GM19240 (cell line): ENCODE measurements around the gene SLC22A15.
"Not testable (repeated sequence)": the region's sequence is repeated elsewhere in the genome, so short reads cannot be mapped to it uniquely, and the experiment has no call there.

Experiments
- DNase-seq: peaks from one replicate; pipeline ENCODE4 v3.0.0; 2011; ENCODE audit warnings: low spot score; ENCODE audit not compliant: insufficient read length

SLC22A15 gene

GRCh38 chr1:115976062-115976920, at the start of gene SLC22A15:
Gene SLC22A15, plus strand, starts transcription at chr1:115976513. Its CDS starts 115 bp downstream, at chr1:115976628.
- DNase-seq: peak; percentile 28

- no peak for DNase-seq
Measured at GRCh38 chr1:115927971-115928370, 48.3 kb upstream of the SLC22A15 start.

GRCh38 chr1:115929881-115930280, 46.4 kb upstream of the SLC22A15 start:
- DNase-seq: no peak

GRCh38 chr1:115933625-115934024, 42.7 kb upstream of the SLC22A15 start:
- no peak for DNase-seq

- DNase-seq: no peak
Measured at GRCh38 chr1:115939455-115939854, 36.9 kb upstream of the SLC22A15 start.

GRCh38 chr1:115946116-115946515, 30.2 kb upstream of the SLC22A15 start:
- no peak for DNase-seq

GRCh38 chr1:115949156-115949555, 27.2 kb upstream of the SLC22A15 start:
- DNase-seq: no peak

- no peak for DNase-seq
Measured at GRCh38 chr1:115951560-115951959, 24.8 kb upstream of the SLC22A15 start.

GRCh38 chr1:115952547-115952946, 23.8 kb upstream of the SLC22A15 start:
- DNase-seq: no peak

GRCh38 chr1:115953180-115953579, 23.1 kb upstream of the SLC22A15 start:
- no peak for DNase-seq

GRCh38 chr1:115954684-115955083, 21.6 kb upstream of the SLC22A15 start:
- no peak for DNase-seq

GRCh38 chr1:115955228-115955627, 21.1 kb upstream of the SLC22A15 start:
- DNase-seq: no peak

- DNase-seq: no peak
Measured at GRCh38 chr1:115958866-115959265, 17.4 kb upstream of the SLC22A15 start.

GRCh38 chr1:115969509-115969908, 6.8 kb upstream of the SLC22A15 start:
- no peak for DNase-seq

GRCh38 chr1:115971778-115972177, 4.5 kb upstream of the SLC22A15 start:
- not testable (repeated sequence) for DNase-seq

GRCh38 chr1:115973154-115973553, 3.2 kb upstream of the SLC22A15 start:
- DNase-seq: no peak

GRCh38 chr1:115975569-115976061, 698 bp upstream of the SLC22A15 start:
- DNase-seq: no peak

- no peak for DNase-seq
Measured at GRCh38 chr1:115976921-115977498, 697 bp downstream of the SLC22A15 start.

- DNase-seq: no peak
Measured at GRCh38 chr1:115977499-115978258, 1.4 kb downstream of the SLC22A15 start.

- DNase-seq: no peak
Measured at GRCh38 chr1:115978292-115978941, 2.1 kb downstream of the SLC22A15 start.

- DNase-seq: no peak
Measured at GRCh38 chr1:115980156-115980555, 3.8 kb downstream of the SLC22A15 start.
